Retina (tissue), 1 donor: ENCODE results near the gene CCDC78.
"Not testable (repeated sequence)": the region's sequence is repeated elsewhere in the genome, so short reads cannot be mapped to it uniquely, and the experiment has no call there.

ENCODE experiments used
- DNase-seq: peaks from one replicate; pipeline ENCODE4 v3.0.0-alpha.2; 2016

Gene CCDC78

DNA sequence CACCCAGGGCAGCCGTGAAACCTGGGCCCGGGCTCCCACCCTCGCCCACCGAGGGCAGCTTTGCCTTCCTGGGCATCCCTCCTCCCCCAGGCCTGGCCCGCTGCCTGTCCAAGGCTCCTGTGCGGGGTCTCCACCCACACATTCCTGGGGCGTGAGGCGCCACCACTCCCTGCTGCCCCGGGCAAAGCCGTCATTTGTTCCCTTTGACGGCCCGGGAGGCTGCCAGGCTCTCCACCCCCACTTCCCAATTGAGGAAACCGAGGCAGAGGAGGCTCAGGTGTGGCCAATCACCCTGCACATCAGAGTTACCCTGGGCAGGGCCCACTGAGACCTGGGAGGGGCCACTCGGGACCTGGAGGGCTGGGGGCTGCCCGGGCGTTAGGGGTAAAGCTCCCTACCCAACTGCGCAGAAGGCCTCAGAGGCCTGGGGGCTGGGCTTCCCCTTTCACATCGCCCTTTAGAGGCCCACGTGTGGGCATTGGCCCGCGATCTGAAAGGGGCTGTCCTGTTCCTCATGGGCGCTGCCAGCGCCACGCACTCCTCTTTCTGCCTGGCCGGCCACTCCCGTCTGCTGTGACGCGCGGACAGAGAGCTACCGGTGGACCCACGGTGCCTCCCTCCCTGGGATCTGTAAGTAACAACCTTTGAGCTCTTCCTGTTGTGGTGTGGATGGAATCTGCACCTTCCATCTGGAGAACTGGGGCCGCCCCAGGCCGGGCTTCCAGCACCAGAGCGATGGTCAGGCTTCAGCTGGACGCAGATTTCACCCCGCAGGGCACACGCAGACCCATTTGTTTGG lies 34.5 kb upstream of the CCDC78 start, which contains the start of gene MSLN:
TSS of gene MSLN (plus strand) at position 190 of the 799 bp plus-strand sequence. CDS start 1,947 bp downstream, outside the sequence.
- no peak for DNase-seq

DNA sequence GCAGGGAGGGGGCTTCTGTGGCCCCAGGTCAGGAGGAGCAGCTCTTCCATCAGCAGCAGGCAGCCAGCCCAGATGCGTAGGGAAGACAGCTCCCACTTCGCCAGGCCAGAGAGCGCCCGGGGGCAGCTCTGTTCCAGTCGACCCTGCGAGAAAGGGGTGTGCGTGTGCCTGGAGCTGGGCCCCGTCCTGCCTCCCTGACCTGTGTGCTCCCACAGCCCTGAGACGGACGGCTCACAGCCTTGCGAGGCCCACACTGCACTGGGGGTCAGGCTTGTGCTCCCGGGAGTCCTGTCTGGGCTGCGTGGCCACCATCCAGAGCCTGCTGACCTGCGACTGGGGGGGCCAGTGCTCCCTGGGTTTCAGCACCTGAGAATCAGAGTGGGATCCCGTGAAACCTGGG lies 33.8 kb upstream of the CCDC78 start:
- DNase-seq: no peak

DNA sequence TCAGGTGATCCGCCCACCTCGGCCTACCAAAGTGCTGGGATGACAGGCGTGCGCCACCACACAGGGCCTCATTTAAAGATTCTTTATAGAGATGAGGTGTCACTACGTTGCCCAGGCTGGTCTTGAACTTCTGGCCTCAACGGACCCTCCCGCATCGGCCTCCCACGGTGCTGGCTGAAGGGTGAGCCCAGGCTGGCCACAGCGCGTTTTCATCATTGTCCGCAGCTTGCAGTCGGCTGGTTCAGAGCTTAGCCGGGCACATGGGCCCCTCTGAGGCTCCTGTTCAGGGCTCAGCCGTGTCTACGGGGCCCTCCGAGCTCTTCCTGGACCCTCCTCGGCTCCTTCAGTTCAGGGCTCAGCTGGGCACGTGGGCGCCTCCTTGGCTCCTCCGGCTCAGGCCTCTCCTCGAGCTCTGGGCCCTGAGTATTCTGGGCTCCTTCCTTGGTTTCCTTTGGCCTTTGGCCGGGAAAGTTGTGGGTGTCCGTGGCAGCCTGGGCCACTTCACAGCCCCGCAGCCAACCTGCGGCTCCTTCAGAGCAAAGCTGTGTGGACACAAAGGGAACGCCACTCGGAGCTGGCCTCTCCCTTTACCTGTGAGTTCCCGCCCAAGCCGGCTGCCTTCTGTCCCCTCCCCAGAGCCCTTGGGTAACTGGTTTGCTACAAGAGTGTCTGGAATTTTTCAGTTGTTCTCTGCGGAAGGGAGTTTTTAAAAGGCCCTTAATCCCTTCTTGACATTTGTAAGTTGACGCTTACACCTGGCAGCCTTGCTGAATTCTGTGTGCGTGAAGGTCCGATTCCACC lies 33.1 kb upstream of the CCDC78 start:
- DNase-seq: no peak

- DNase-seq: no peak
Measured at GRCh38 chr16:756428-756827, 30.2 kb upstream of the CCDC78 start.

DNA sequence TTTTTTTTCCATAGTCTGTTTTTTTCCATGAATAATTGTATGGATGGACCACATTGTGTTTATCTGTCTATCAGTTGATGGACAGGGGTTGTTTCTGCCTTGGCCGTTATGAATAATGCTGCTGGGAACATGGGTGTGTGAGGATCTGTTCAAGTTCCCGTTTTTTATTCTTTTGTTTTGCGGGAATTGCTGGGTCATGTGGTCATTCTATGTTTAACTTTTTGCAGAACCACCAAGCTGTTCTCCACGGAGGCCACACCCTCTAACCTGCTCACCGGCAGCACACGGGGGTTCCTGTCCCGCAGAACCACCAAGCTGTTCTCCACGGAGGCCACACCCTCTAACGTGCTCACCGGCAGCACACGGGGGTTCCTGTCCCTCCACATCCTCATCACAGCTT lies 28.4 kb upstream of the CCDC78 start:
- no peak for DNase-seq

- not testable (repeated sequence) for DNase-seq
Measured at GRCh38 chr16:754121-754607, 27.9 kb upstream of the CCDC78 start.

DNA sequence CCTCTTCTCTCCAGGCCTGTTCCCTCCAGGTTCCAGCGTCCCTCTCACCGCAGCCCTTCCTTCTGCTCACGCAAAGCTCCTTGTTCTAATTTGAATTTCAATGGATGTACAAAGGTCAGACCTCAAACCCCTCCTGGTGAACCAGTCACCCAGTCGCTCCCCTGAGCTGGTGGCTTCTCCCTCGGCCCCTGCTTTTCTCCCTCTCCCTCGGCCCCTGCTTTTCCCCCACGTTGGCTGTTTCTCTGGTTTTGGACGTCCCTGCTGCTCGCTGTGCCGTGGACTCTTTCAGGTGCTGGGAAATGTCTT lies 25.7 kb upstream of the CCDC78 start:
- DNase-seq: no peak

GRCh38 chr16:751152-752006 lies 25.1 kb upstream of the CCDC78 start:
- DNase-seq: no peak

- no peak for DNase-seq
Measured at GRCh38 chr16:750485-750884, 24.2 kb upstream of the CCDC78 start.

GRCh38 chr16:749010-749409 lies 22.8 kb upstream of the CCDC78 start:
- DNase-seq: no peak

DNA sequence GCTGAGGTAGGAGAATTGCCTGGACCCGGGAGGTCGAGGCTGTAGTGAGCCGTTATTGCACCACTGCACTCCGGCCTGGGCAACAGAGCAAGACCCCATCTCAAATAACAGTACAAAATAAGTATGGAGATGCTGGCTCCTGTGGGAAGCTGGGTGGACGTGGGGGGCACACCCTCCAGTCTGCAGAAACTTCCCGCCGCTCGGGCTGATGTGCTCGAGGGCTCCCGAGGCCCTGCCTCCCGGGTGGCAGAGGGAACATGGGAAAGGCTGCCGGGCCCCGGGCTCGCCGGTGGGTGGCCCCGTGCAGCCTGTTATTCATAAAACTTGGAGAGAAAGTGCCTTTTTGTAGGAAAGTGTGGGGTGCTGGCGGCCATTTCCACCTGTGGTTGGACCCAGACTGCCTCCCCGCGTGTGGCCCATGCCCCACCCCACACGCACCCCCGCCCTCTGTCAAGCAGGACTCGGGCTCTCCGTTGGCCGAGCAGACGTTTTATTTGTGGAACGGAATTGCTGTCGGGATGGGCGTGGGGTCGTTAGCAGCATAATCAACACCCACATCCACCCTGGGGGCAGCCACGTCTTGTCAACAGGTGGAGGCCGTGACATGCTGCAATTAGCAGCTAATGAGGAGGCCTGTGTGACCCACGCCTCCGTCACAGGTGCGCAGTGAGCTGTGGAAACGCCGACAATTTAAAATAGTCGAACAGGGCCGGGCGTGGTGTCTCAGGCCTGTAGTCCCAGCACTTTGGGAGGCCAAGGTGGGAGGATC lies 21.9 kb upstream of the CCDC78 start:
- DNase-seq: no peak

GRCh38 chr16:746637-747036 lies 20.4 kb upstream of the CCDC78 start:
- DNase-seq: no peak

GRCh38 chr16:745739-746138 lies 19.5 kb upstream of the CCDC78 start:
- no peak for DNase-seq

- no peak for DNase-seq
Measured at GRCh38 chr16:743794-744500, 17.7 kb upstream of the CCDC78 start.

DNA sequence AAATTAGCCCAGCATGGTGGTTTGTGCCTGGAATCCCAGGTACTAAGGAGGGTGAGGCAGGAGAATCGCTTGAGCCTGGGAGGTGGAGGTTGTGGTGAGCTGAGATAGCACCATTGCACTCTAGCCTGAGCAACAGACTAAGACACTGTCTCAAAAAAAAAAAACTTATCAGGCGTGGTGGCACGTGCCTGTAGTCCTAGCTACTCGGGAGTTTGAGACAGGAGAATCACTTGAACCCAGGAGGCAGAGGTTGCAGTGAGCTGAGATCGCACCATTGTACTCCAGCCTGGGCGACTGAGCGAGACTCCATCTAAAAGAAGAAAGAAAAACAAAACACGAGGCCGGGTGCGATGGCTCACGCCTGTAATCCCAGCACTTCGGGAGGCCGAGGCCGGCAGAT lies 16.7 kb upstream of the CCDC78 start:
- not testable (repeated sequence) for DNase-seq

DNA sequence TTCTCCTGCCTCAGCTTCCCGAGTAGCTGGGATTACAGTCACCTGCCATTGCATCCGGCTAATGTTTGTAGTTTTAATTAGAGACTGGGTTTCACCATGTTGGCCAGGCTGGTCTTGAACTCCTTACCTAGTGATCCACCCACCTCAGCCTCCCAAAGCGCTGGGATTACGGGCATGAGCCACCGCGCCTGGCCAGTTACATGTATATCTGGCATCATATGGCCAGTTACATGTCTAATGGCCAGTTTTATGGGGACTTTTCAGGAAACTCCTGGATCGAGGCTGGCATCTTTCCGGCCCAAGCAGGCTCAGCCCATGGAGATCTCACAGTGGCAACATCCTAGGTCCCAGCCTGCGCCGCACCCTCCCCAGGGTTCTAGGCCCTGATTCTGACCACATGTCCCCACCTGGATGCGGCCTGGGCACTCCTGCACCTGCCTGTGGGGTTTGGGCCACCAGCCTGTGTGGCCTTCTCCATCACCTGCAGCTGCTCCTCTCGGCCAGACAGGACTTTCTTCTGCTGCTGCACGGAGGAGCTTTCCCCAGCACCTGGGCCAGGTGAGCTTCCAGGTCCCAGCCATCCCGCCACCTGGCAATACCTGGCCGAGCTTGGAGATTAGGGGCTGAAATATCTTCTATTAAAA lies 15.9 kb upstream of the CCDC78 start:
- DNase-seq: no peak

GRCh38 chr16:740764-741505 lies 14.7 kb upstream of the CCDC78 start, which contains the start of gene CIAO3:
Gene CIAO3 (minus strand): TSS chr16:740997. CDS start chr16:740985, 12 bp downstream.
- DNase-seq: peak; percentile 95

DNA sequence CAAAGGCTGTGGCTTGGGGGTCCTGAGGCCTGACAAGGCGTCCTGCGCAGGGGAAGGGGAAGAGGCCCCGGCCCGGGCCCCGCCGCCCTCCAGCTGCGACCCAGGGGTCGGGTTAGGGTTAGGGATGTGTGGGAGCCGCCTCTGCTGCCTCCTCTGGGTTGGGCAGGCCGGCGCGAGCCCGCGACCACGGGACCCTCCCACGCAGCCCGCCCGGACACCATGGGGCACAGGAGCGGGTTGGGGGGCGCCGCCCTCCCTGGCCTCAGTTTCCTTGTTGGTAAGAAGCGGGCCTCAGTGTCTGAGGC lies 14.2 kb upstream of the CCDC78 start:
- DNase-seq: no peak

GRCh38 chr16:739560-740458 lies 13.6 kb upstream of the CCDC78 start:
- no peak for DNase-seq
